Activated CD8-positive, alpha-beta memory T cell treated with anti-CD3 and anti-CD28 coated beads for 4 hours (primary cell): ENCODE measurements around the gene HAPSTR1.
A peak's percentile ranks its signal among the peaks of the same experiment; 100 is the strongest.
"Not testable (repeated sequence)": the region's sequence is repeated elsewhere in the genome, so short reads cannot be mapped to it uniquely, and the experiment has no call there.

Source experiments
- DNase-seq, 2 donors: peaks; one replicate each; pipeline ENCODE4 v3.0.0-alpha.2; 2020; ENCODE audit warnings: low read depth in 2 of 2

Gene HAPSTR1

DNA sequence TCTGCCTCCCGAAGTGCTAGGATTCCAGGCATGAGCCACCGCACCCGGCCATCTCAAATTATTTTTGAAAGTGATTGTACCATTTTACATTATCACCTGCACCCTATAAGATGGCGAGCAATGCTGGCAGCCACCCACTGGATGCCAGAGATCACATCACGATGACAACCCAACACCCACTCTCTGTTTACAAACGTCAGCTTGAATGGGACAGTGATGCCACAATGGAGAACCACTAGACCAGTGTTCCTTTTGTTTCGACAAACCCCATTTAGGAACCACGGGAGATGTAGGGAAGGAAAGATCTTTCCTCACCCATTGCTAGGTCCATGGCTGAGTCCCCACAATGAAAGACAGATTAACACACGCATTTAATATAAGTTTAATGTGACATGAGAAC, 20.1 kb upstream of the HAPSTR1 start:
- DNase-seq: no peak

- no peak for DNase-seq
Measured at GRCh38 chr16:9072806-9073341, 18.6 kb upstream of the HAPSTR1 start.

DNA sequence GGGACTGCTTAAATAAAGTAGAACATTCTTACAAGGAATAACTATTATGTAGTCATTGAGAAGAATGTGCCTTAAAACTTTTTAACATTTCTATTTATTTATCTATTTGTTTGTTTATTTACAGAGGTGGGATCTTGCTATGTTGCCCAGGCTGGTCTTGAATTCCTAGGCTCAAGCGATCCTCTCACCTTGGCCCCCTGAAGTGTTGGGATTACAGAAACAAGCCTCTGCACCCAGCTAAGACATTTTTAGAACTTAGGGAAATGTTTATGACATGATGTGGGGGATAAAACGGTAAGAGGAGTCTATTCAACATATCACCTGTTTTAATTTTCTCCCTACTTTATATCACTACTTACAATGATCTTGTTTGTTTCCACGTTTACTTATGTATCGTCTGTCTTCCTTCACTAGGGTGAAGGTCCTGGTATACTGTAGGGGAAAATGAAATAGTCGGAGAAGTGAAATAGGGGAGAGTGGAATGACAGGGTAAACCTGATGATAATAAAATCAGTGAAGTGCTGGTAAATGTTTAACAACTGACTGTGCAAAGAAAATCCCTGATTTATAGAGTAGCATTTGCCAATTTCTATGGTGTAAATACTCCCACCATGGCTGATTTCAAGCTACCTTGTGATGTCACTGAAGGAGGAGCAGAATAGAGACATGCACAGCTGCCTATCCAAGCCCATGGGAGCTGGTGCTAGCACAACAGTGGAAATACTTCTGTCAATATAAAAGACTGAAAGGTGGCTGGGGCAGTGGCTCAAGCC, 16.0 kb upstream of the HAPSTR1 start:
- DNase-seq: no peak

DNA sequence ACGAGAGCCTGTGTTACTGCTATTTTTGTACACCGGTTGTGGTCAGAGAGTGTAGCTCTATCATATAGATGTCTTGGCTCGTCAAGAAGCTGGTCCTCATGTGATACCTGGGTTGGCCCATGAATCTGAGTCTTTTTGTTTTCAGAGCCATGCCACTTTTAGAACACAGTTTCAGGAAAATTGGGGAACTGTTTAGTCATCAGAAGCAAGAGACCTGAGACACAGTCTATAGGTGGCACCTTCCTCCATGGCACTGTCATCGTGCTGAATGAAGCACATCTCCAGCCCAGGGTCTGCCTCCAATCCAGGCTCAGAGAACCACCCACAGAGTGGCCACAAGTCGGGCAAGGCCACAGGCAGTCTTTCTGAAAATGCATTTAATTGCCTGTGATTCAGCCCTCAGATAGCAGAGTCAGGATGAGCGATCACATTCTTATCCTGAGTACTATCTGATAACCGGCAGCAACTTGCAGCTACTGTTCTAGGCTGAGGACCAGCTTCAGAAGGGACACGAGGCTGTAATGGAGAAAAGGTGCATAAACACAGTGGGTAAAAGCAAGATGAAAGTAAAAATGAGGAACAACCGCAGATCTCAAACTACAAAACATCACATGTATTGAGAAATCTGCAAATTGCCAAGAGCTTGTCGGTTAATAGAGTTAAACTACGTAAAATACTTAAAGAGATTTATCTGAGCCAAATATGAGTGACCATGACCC, 14.2 kb upstream of the HAPSTR1 start:
- DNase-seq: no peak

- peak in 1 of 2 donors; percentile 25 for DNase-seq
Measured at GRCh38 chr16:9078467-9079429, 12.7 kb upstream of the HAPSTR1 start.

DNA sequence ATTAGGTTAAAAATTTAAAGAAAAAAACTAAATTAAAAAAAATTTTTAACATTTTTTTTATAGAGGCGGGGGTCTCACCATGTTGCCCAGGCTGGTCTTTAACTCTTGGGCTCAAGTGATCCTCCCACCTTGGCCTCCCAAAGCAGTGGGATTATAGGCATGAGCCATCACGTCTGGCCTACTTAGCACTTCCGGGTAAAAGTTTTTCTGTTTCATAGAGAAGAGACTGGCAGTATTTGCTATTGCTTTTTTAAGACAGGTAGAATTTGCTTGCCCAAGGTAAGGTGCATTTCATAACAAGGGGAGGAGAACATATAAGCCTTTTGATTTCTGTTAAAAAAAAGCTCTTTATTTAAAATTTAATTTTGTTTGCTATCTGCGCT, 12.0 kb upstream of the HAPSTR1 start:
- DNase-seq: no peak

GRCh38 chr16:9081158-9081557, 10.3 kb upstream of the HAPSTR1 start:
- no peak for DNase-seq

- DNase-seq: no peak
Measured at GRCh38 chr16:9081843-9082242, 9.6 kb upstream of the HAPSTR1 start.

DNA sequence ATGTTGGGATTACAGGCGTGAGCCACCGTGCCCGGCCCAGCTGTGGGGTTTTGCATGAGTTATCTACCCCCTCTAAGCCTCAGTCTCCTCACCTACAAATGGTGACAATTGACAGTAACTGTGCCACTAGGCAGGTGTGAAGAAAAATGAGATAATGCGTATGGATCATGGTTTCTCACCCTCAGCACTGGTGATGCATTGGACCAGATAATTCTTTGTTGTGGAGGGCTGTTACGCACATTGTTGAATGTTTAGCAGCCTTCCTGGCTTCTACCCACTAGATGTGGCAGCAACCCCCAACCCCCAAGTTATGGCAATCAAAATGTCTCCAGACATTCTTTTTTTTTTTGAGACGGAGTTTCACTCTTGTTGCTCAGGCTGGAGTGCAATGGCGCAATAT, 9.0 kb upstream of the HAPSTR1 start:
- DNase-seq: no peak

GRCh38 chr16:9087733-9088132, 3.7 kb upstream of the HAPSTR1 start:
- not testable (repeated sequence) for DNase-seq

DNA sequence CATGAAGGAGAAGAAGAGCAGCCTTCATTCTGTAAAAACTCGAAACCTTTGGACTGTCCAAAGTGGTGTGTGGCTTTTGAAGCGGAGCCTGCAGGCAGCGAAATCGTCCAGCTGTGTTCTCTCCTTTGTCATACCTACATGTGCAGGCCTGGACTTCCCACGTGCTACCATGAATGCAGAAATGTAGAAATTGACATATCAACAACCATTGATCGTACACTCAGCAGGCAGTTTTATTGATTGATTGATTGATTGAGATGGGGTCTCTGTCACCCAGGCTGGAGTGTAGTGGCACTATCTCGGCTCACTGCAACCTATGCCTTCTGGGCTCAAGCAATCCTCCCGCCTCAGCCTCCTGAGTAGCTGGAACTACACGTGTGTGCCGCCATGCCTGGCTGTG, 2.6 kb upstream of the HAPSTR1 start:
- DNase-seq: no peak

GRCh38 chr16:9089660-9090059, 1.8 kb upstream of the HAPSTR1 start:
- no peak for DNase-seq

GRCh38 chr16:9090101-9090959, 1.1 kb upstream of the HAPSTR1 start:
- DNase-seq: peak in 1 of 2 donors; percentile 14

DNA sequence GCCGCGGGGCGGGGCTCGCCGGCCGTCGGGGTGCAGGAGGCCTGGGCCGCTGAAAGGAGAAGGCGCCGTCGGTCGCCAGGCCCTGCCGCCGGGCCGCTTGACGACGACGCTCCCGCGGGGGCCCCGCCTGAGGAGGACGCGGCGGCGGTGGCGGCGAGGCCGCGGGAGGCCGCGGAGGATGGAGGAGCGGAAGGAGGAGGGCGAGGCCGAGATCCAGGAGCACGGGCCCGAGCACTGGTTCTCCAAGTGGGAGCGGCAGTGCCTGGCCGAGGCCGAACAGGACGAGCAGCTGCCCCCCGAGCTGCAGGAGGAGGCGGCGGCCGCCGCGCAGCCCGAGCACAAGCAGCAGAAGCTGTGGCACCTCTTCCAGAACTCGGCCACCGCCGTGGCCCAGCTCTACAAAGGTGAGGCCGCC, 430 bp downstream of the HAPSTR1 start:
- DNase-seq: peak in 1 of 2 donors; percentile 11

GRCh38 chr16:9092282-9092977, 986 bp downstream of the HAPSTR1 start:
- peak in 1 of 2 donors; percentile 18 for DNase-seq

DNA sequence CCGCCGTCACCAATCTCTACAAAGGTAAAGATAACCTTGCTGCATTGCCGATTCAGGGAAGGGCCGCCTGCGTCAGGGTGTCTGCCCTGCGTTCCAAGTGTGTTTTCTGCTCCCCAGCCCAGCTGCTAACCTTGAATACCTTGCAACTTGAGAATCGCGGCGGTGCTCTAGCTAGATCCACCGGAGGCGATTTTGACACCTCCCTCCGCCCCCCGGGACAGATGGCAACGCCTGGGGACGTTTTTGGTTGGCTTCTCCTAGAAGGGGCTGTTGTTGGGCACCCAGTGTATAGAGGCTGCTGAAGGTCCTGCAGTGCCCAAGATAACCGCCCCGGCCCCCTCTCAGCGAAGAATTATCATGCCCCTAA, 1.5 kb downstream of the HAPSTR1 start:
- DNase-seq: no peak

GRCh38 chr16:9094011-9094846, 2.8 kb downstream of the HAPSTR1 start:
- no peak for DNase-seq

DNA sequence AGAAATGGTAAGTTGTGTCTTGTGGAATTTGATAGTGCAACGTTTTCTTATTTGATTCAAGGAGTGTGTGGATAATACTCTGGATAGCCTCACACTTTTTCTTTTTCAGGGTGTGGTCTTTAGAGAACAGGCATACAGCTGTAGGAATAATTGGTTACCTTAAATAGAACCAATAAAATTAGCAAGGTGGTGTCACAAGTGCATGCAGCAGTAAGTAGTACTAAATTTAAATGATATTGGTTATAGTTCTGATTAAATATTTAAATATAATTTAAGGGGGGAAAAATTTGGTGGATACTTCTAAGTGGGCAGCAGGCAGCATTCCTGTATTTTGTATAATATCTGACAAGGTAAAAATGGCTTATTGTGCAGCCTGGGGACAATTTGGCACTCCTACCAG, 3.7 kb downstream of the HAPSTR1 start:
- DNase-seq: no peak

DNA sequence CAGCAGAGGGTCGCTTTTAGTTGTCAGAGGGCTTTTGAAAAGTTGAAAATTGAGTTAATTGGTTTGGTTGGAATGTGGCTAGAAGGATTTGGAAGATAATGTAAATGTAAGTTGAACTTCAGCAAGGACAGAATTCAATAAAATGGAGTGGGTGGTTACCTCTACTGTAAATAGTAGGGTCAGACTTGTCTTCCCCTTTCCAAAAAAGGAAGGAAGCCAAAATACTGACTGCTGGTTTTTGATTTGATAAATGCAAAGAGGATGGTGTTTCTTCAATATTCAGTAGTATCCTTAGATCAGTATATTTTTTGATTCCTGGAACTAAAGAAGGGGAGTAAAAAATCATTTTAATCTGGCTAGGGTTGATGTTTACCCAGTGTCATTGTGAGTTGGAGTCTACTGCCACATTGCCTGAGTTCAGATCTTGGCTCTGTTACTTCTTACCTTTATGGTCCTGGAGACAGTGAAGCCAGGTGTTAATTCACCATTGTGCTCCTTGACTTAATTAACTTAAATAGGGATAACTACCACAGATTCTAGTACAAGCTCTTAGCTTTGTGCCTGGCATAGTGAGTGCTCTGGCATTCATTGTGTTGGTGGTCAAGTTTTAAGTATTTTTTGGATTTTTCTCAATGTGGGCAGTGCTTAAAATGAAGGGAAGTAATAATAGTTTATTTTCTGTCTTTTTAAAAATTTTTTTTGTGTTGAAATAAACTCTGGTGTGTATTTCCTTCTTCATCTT, 4.4 kb downstream of the HAPSTR1 start:
- DNase-seq: no peak
